IMR-90 (cell line): ENCODE measurements around the gene KCNH2. TPM values are rescaled to one million over a fixed set of nuclear protein-coding genes. Genes with fewer than 3 reads are reported as not detected.

Experiments
- ATAC-seq: fragments of 200-7000 bp; cut with Tn5 transposase; 2 replicates; pipeline ENCODE4 v1.9.1; 2020; ENCODE audit warnings: low read depth, mild to moderate bottlenecking, moderate library complexity
- BruUV-seq: library from RNA; stranded (reverse); fragments of 400-500 nt; replicated peaks from 2 replicates; lab custom pipeline; 2021; lab: Mats Ljungman, UMichigan
- CTCF ChIA-PET: fragments of 300-600 bp; formaldehyde crosslinking; extraction: SDS; loops from one replicate; lab custom pipeline; 2021; ENCODE audit warnings: antibody characterized with exemption; lab: Yijun Ruan, JAX
- POLR2A ChIA-PET: fragments of 300-600 bp; sonication (Branson Sonifier 250); formaldehyde crosslinking; loops from one replicate; lab custom pipeline; 2022; ENCODE audit warnings: antibody characterized with exemption; ENCODE audit not compliant: unreplicated experiment; lab: Charles Lee
- DNase-seq: peaks from one replicate; pipeline ENCODE4 v3.0.0; 2013
- H2AFZ ChIP-seq: replicated peaks from 2 replicates; pipeline ENCODE3; 2013; ENCODE audit warnings: low read length, mild to moderate bottlenecking; ENCODE audit not compliant: poor library complexity
- H2AK5ac ChIP-seq: 2 replicates; pipeline ENCODE4 v1.6.1; 2013; ENCODE audit warnings: low read depth, low read length, inconsistent platforms
- H2AK9ac ChIP-seq: replicated peaks from 2 replicates; pipeline ENCODE3; 2013; ENCODE audit warnings: mild to moderate bottlenecking, low read depth, low read length, moderate library complexity; ENCODE audit not compliant: poor library complexity
- H2BK120ac ChIP-seq: 2 replicates; pipeline ENCODE4 v1.6.1; 2013; ENCODE audit warnings: low read depth, low read length, inconsistent platforms
- H2BK15ac ChIP-seq: 3 replicates; pipeline ENCODE4 v1.6.1; 2013; ENCODE audit warnings: low read depth, low read length, inconsistent platforms
- H2BK20ac ChIP-seq: 2 replicates; pipeline ENCODE4 v1.6.1; 2013; ENCODE audit warnings: low read depth, mild to moderate bottlenecking, inconsistent platforms, low read length, moderate library complexity
- H2BK5ac ChIP-seq: 2 replicates; pipeline ENCODE4 v1.6.1; 2013; ENCODE audit warnings: mild to moderate bottlenecking, low read depth, low read length, inconsistent platforms; ENCODE audit not compliant: poor library complexity, severe bottlenecking
- H3K14ac ChIP-seq: replicated peaks from 2 replicates; pipeline ENCODE4 v1.6.1; 2013; ENCODE audit warnings: low read depth, low read length, inconsistent platforms
- H3K18ac ChIP-seq: 2 replicates; pipeline ENCODE4 v1.6.1; 2013; ENCODE audit warnings: low read depth, low read length, control low read depth
- H3K23ac ChIP-seq: 2 replicates; pipeline ENCODE4 v1.6.1; 2013; ENCODE audit warnings: low read depth, low read length, inconsistent platforms
- H3K27ac ChIP-seq: 2 replicates; pipeline ENCODE4 v1.5.1; 2013; ENCODE audit warnings: mild to moderate bottlenecking, control low read depth, low read length; ENCODE audit not compliant: insufficient read depth
- H3K27me3 ChIP-seq: 2 replicates; pipeline ENCODE4 v1.6.1; 2013; ENCODE audit warnings: low read length; ENCODE audit not compliant: control insufficient read depth, insufficient read depth
- H3K36me3 ChIP-seq: 2 replicates; pipeline ENCODE4 v1.6.1; 2013; ENCODE audit warnings: low read length, mixed read lengths; ENCODE audit not compliant: control insufficient read depth, insufficient read depth
- H3K4ac ChIP-seq: 2 replicates; pipeline ENCODE4 v1.6.1; 2013; ENCODE audit warnings: low read depth, low read length, inconsistent platforms
- H3K4me1 ChIP-seq: 2 replicates; pipeline ENCODE4 v1.6.1; 2013; ENCODE audit warnings: low read length, mixed read lengths; ENCODE audit not compliant: control insufficient read depth, insufficient read depth
- H3K4me2 ChIP-seq: 2 replicates; pipeline ENCODE4 v1.6.1; 2013; ENCODE audit warnings: low read depth, mild to moderate bottlenecking, control low read depth, low read length, moderate library complexity
- H3K4me3 ChIP-seq: 2 replicates; pipeline ENCODE4 v1.5.1; 2013; ENCODE audit warnings: low read depth, mild to moderate bottlenecking, control low read depth, low read length, moderate library complexity; ENCODE audit not compliant: insufficient read depth
- H3K56ac ChIP-seq: 2 replicates; pipeline ENCODE4 v1.6.1; 2013; ENCODE audit warnings: low read length, inconsistent platforms; ENCODE audit not compliant: insufficient read depth; ENCODE audit errors: extremely low read depth
- H3K79me1 ChIP-seq, 2 experiments: 2 replicates each; pipeline ENCODE4 v1.6.1; 2013; ENCODE audit warnings: low read length in 2 of 2, inconsistent platforms in 1 of 2, low read depth in 1 of 2
- H3K9ac ChIP-seq: 2 replicates; pipeline ENCODE4 v1.6.1; 2013; ENCODE audit warnings: low read depth, low read length, control low read depth
- H3K9me1 ChIP-seq: 2 replicates; pipeline ENCODE4 v1.6.1; 2013; ENCODE audit warnings: low read length, inconsistent platforms; ENCODE audit not compliant: insufficient read depth
- H3K9me3 ChIP-seq: 2 replicates; pipeline ENCODE4 v1.6.1; 2013; ENCODE audit warnings: low read length; ENCODE audit not compliant: control insufficient read depth, insufficient read depth
- H4K20me1 ChIP-seq: 2 replicates; pipeline ENCODE4 v1.6.1; 2013; ENCODE audit warnings: low read length, inconsistent platforms; ENCODE audit not compliant: insufficient read depth
- H4K5ac ChIP-seq: 2 replicates; pipeline ENCODE4 v1.6.1; 2013; ENCODE audit warnings: mild to moderate bottlenecking, low read depth, low read length, control low read depth
- H4K8ac ChIP-seq, 2 experiments: 2 replicates each; pipeline ENCODE4 v1.6.1; 2013; ENCODE audit warnings: low read depth in 2 of 2, low read length in 2 of 2, control low read depth in 1 of 2, inconsistent platforms in 1 of 2
- H4K91ac ChIP-seq: 2 replicates; pipeline ENCODE4 v1.6.1; 2013; ENCODE audit warnings: low read depth, low read length, inconsistent platforms; ENCODE audit not compliant: insufficient read depth
- CEBPB ChIP-seq: IDR thresholded peaks from 2 replicates; pipeline ENCODE4 v1.6.1; 2012; ENCODE audit warnings: low read depth, low read length, improper control_type of control experiment
- CHD1 ChIP-seq: IDR thresholded peaks from 2 replicates; pipeline ENCODE4 v1.6.1; 2012; ENCODE audit warnings: low read depth, low read length, improper control_type of control experiment
- FOS ChIP-seq: fragments of 150-350 bp; IDR thresholded peaks from 2 replicates; pipeline ENCODE4 v1.6.1; 2016; ENCODE audit warnings: low read depth, low read length
- MAFK ChIP-seq: IDR thresholded peaks from 2 replicates; pipeline ENCODE4 v1.6.1; 2012; ENCODE audit warnings: low read depth, low read length, improper control_type of control experiment
- MXI1 ChIP-seq: IDR thresholded peaks from 2 replicates; pipeline ENCODE4 v1.6.1; 2012; ENCODE audit warnings: low read depth, mild to moderate bottlenecking, low read length, moderate library complexity, borderline replicate concordance
- POLR2A ChIP-seq: IDR thresholded peaks from 2 replicates; pipeline ENCODE4 v1.6.1; 2012; ENCODE audit warnings: mild to moderate bottlenecking, low read depth, low read length
- RAD21 ChIP-seq: IDR thresholded peaks from 2 replicates; pipeline ENCODE4 v1.6.1; 2012; ENCODE audit warnings: low read length, improper control_type of control experiment
- SMC3 ChIP-seq: fragments of 150-350 bp; IDR thresholded peaks from 2 replicates; pipeline ENCODE4 v1.6.1; 2016; ENCODE audit warnings: low read depth, mild to moderate bottlenecking, antibody characterized with exemption, low read length, moderate library complexity
- WGBS, 2 experiments: methylation state at CpG; one replicate each; pipeline versions ENCODE4 v1.1.5 to v1.1.7; 2013; ENCODE audit warnings: missing lambda C conversion rate in 2 of 2; ENCODE audit not compliant: insufficient read length in 1 of 2; ENCODE audit errors: extremely low coverage in 2 of 2; 5-methylcytosine and 5-hydroxymethylcytosine counted together
- dilution Hi-C: fragments of 300-500 bp; cut with HindIII; formaldehyde crosslinking; loops from one replicate; pipeline ENCODE4 v1.14.3; 2018; ENCODE audit warnings: low sequenced_read_pairs; ENCODE audit not compliant: unreplicated experiment
- in situ Hi-C: fragments of 300-500 bp; cut with MboI; formaldehyde crosslinking; loops from 3 replicates; pipeline ENCODE4 v1.14.3; 2019; ENCODE audit warnings: low sequenced_read_pairs, inconsistent platforms, mixed read lengths
- intact Hi-C: fragments of 100-400 bp; cut with micrococcal nuclease; formaldehyde crosslinking; loops from 2 replicates; pipeline ENCODE4 v1.10.0; 2022
- polyA plus RNA-seq, 3 experiments: library from polyadenylated mRNA; depleted of rRNA; stranded (reverse); fragments of >200 nt; gene quantifications; 2 replicates each; pipeline ENCODE4 v1.2.3, GENCODE V29; 2012; ENCODE audit warnings: low replicate concordance in 1 of 3
- total RNA-seq: library from RNA; depleted of rRNA; stranded (reverse); fragments of >200 nt; gene quantifications from 2 replicates; pipeline ENCODE4 v1.2.3, GENCODE V29; 2012

The KCNH2 gene
- total and polyA plus RNA-seq, 2 of the 4 experiments (the other 2 are of a cell fraction), result 0.90 to 2.1 TPM

- Histone ChIP-seq H3K4ac (no peak overlapping the region), H3K23ac (no peak overlapping the region), H3K56ac (no peak overlapping the region), H4K91ac (no peak overlapping the region), H3K18ac (no peak overlapping the region), H3K27ac (no peak overlapping the region), H3K4me3 (no peak overlapping the region), H3K36me3 (no peaks in the 10 kb centered on the region), H3K9me3 (no peaks in the 10 kb centered on the region), H3K9me1 (0 out of 2 replicates have a peak, but pooled peaks cover 3% of the 10 kb centered on the region), H3K27me3 (peaks cover 2% of the 10 kb centered on the region; the same call in 1 of the 2 replicates), H3K4me2 (no peak overlapping the region), H4K5ac (no peak overlapping the region), H2AK5ac (no peak overlapping the region), H2AK9ac (no peak overlapping the region), H2BK5ac (no peak overlapping the region), H2BK120ac (no peak overlapping the region), H3K79me1 (no peaks in the 10 kb centered on the region), H4K20me1 (no peaks in the 10 kb centered on the region), H2BK15ac (no peak overlapping the region), H2AFZ (no peak overlapping the region), H3K9ac (no peak overlapping the region), H3K14ac (no peak overlapping the region), H2BK20ac (no peak overlapping the region), H3K4me1 (peaks cover 5% of the 10 kb centered on the region; the same call in 1 of the 2 replicates), H4K8ac (no peak overlapping the region)
- DNase-seq (no peak), ATAC-seq (no peak)
- in situ Hi-C loops (no loop called here), dilution Hi-C loops (no loop called here), intact Hi-C loops (no loop called here)
- WGBS, 2 experiments, result 76% methylated on average over 4 of the region's 4 CpGs; no CpG with 5 or more reads in 1 of the 2 experiments
- TF ChIP-seq CHD1 (no peak), FOS (no peak), POLR2A (no peak), SMC3 (no peak), RAD21 (no peak), MAFK (no peak), CEBPB (no peak), MXI1 (no peak)
- CTCF ChIA-PET, result interaction anchor here (0.6 kb wide), 1 partner anchor 51 kb away, joined by 5 read pairs; no protein-coding TSS in a partner anchor
- no TSS peak for BruUV-seq
- POLR2A ChIA-PET, result no interaction called here
Observed at GRCh38 chr7:150935149-150935548, 43.0 kb downstream of the KCNH2 start.
